ENCODE data around the gene DRC3. TPM values are rescaled to one million over a fixed set of nuclear protein-coding genes. Genes with fewer than 3 reads are reported as not detected.

Gene DRC3
- total RNA-seq, 4 donors from 2014 or later, result 0.71 to 4.2 (median 1.4) TPM

GRCh38 chr17:17999364-18000029 lies 26.8 kb downstream of the DRC3 start:
- DNase-seq (ENCODE audit: extremely low spot score), result no peak
- Histone ChIP-seq H3K36me3 (peaks cover 0 to 3% (median 0%) of the 10 kb centered on the region in 4 donors), H3K27ac (replicated peaks in 1 of 4) (no peak overlapping the region), H3K4me1 (peaks cover 0 to 2% (median 0%) of the 10 kb centered on the region in 4 donors), H3K9me3 (no peaks in the 10 kb centered on the region), H3K27me3 (no peaks in the 10 kb centered on the region), H3K4me3 (no peak overlapping the region)
- intact Hi-C loops (cut with DNase I), result no loop called here
- WGBS, result 85% methylated on average over 9 of the region's 9 CpGs
- no peak for TF ChIP-seq CTCF (IDR thresholded peaks at IDR 0.05)
- TF ChIP-seq POLR2AphosphoS5 (IDR thresholded peaks at IDR 0.05), result no peak
- TF ChIP-seq EP300 (IDR thresholded peaks at IDR 0.05), result no peak
- no peak for TF ChIP-seq POLR2A (IDR thresholded peaks at IDR 0.05; ENCODE audit: low read depth)

- no peak for DNase-seq (ENCODE audit: extremely low spot score)
Observed at GRCh38 chr17:18000030-18000408, 27.4 kb downstream of the DRC3 start.

GRCh38 chr17:18002171-18002570 lies 29.5 kb downstream of the DRC3 start:
- DNase-seq (ENCODE audit: extremely low spot score), result no peak
- Histone ChIP-seq H3K4me1 (no peaks in the 10 kb centered on the region), H3K27ac (replicated peaks in 1 of 4) (no peak overlapping the region), H3K4me3 (no peak overlapping the region), H3K9me3 (no peaks in the 10 kb centered on the region), H3K27me3 (no peaks in the 10 kb centered on the region), H3K36me3 (peaks cover 0 to 14% (median 4%) of the 10 kb centered on the region in 4 donors)
- intact Hi-C loops (cut with DNase I), result no loop called here
- TF ChIP-seq CTCF (IDR thresholded peaks at IDR 0.05) (no peak), EP300 (IDR thresholded peaks at IDR 0.05) (no peak), POLR2AphosphoS5 (IDR thresholded peaks at IDR 0.05) (no peak), POLR2A (IDR thresholded peaks at IDR 0.05; ENCODE audit: low read depth) (no peak)
- WGBS, result 92% methylated on average over 2 of the region's 2 CpGs

More at GRCh38 chr17:18000030-18000408, 27.4 kb downstream of the DRC3 start:
- Histone ChIP-seq H3K27ac (replicated peaks in 1 of 4) (no peak overlapping the region), H3K36me3 (peaks cover 0 to 5% (median 0%) of the 10 kb centered on the region in 4 donors), H3K27me3 (no peaks in the 10 kb centered on the region), H3K9me3 (no peaks in the 10 kb centered on the region), H3K4me1 (no peaks in the 10 kb centered on the region), H3K4me3 (no peak overlapping the region)
- WGBS, result 73% methylated on average over 8 of the region's 8 CpGs
- intact Hi-C loops (cut with DNase I), result no loop called here
- TF ChIP-seq EP300 (IDR thresholded peaks at IDR 0.05), result no peak
- TF ChIP-seq CTCF (IDR thresholded peaks at IDR 0.05), result no peak
- TF ChIP-seq POLR2A (IDR thresholded peaks at IDR 0.05; ENCODE audit: low read depth), result no peak
- no peak for TF ChIP-seq POLR2AphosphoS5 (IDR thresholded peaks at IDR 0.05)

GRCh38 chr17:18004345-18004744 lies 31.7 kb downstream of the DRC3 start:
- H3K36me3 ChIP-seq, result peaks cover 0 to 35% (median 9%) of the 10 kb centered on the region in 4 donors
- TF ChIP-seq POLR2AphosphoS5 (IDR thresholded peaks at IDR 0.05) (no peak), POLR2A (IDR thresholded peaks at IDR 0.05; ENCODE audit: low read depth) (no peak), EP300 (IDR thresholded peaks at IDR 0.05) (no peak), CTCF (IDR thresholded peaks at IDR 0.05) (no peak)
- 83% methylated on average over 6 of the region's 9 CpGs for WGBS

More at GRCh38 chr17:18004345-18004744, 31.7 kb downstream of the DRC3 start:
- Histone ChIP-seq H3K4me1 (no peaks in the 10 kb centered on the region), H3K27me3 (no peaks in the 10 kb centered on the region), H3K27ac (replicated peaks in 1 of 4) (no peak overlapping the region), H3K4me3 (no peak overlapping the region), H3K9me3 (no peaks in the 10 kb centered on the region)
- DNase-seq (ENCODE audit: extremely low spot score), result no peak
- intact Hi-C loops (cut with DNase I), result no loop called here

All from esophagus muscularis mucosa (tissue), 4 donors.